Trophoblast cell (in vitro differentiated cells and primary cell): Measurements from ENCODE around the gene MBOAT1.

Experiments
- DNase-seq, 2 donors: peaks; one replicate each; pipeline ENCODE4 v3.0.0-alpha.2; 2016
- H2AFZ ChIP-seq: 2 replicates; pipeline ENCODE4 v1.6.1; 2013; ENCODE audit warnings: low read length, moderate library complexity, mild to moderate bottlenecking; ENCODE audit not compliant: insufficient read depth, poor library complexity
- H2AK5ac ChIP-seq: 2 replicates; pipeline ENCODE4 v1.6.1; 2013; ENCODE audit warnings: mild to moderate bottlenecking, low read length
- H2BK120ac ChIP-seq: 2 replicates; pipeline ENCODE4 v1.6.1; 2013; ENCODE audit warnings: low read length, mild to moderate bottlenecking, moderate library complexity; ENCODE audit not compliant: insufficient read depth, poor library complexity
- H2BK12ac ChIP-seq: 2 replicates; pipeline ENCODE4 v1.6.1; 2013; ENCODE audit warnings: mild to moderate bottlenecking, low read length, moderate library complexity
- H2BK5ac ChIP-seq: 2 replicates; pipeline ENCODE4 v1.6.1; 2013; ENCODE audit warnings: low read length, low read depth, moderate library complexity, mild to moderate bottlenecking; ENCODE audit not compliant: poor library complexity
- H3K14ac ChIP-seq: 2 replicates; pipeline ENCODE4 v1.6.1; 2013; ENCODE audit warnings: mild to moderate bottlenecking, low read length
- H3K18ac ChIP-seq: 2 replicates; pipeline ENCODE4 v1.6.1; 2013; ENCODE audit warnings: mild to moderate bottlenecking, low read length
- H3K23ac ChIP-seq: 2 replicates; pipeline ENCODE4 v1.6.1; 2013; ENCODE audit warnings: low read length
- H3K27ac ChIP-seq: 2 replicates; pipeline ENCODE4 v1.5.1; 2013; ENCODE audit warnings: low read depth, mild to moderate bottlenecking, inconsistent platforms, low read length, moderate library complexity
- H3K27me3 ChIP-seq: 2 replicates; pipeline ENCODE4 v1.6.1; 2013; ENCODE audit warnings: inconsistent platforms, mild to moderate bottlenecking, low read length, moderate library complexity; ENCODE audit not compliant: insufficient read depth
- H3K36me3 ChIP-seq, 2 experiments: 1 replicate in 1 of 2; 2 replicates in 1 of 2; pipeline ENCODE4 v1.6.1; 2013; ENCODE audit warnings: low read length in 2 of 2, mild to moderate bottlenecking in 2 of 2, moderate library complexity in 1 of 2; ENCODE audit not compliant: insufficient read depth in 2 of 2, control insufficient read depth in 1 of 2
- H3K4ac ChIP-seq: 2 replicates; pipeline ENCODE4 v1.6.1; 2013; ENCODE audit warnings: low read depth, mild to moderate bottlenecking, low read length, moderate library complexity
- H3K4me1 ChIP-seq, 2 experiments: 1 replicate in 1 of 2; 2 replicates in 1 of 2; pipeline ENCODE4 v1.6.1; 2013; ENCODE audit warnings: low read length in 2 of 2, mild to moderate bottlenecking in 2 of 2, moderate library complexity in 1 of 2; ENCODE audit not compliant: insufficient read depth in 2 of 2, control insufficient read depth in 1 of 2
- H3K4me2 ChIP-seq: 2 replicates; pipeline ENCODE4 v1.6.1; 2013; ENCODE audit warnings: inconsistent platforms, mild to moderate bottlenecking, low read length, moderate library complexity
- H3K4me3 ChIP-seq: 2 replicates; pipeline ENCODE4 v1.5.1; 2013; ENCODE audit warnings: mild to moderate bottlenecking, low read depth, low read length, inconsistent platforms
- H3K79me1 ChIP-seq: one replicate; pipeline ENCODE4 v1.6.1; 2013; ENCODE audit warnings: low read length
- H3K79me2 ChIP-seq: 2 replicates; pipeline ENCODE4 v1.6.1; 2013; ENCODE audit warnings: low read length, mild to moderate bottlenecking; ENCODE audit not compliant: control insufficient read depth, insufficient read depth, poor library complexity
- H3K9ac ChIP-seq: 2 replicates; pipeline ENCODE4 v1.6.1; 2013; ENCODE audit warnings: mild to moderate bottlenecking, low read length
- H3K9me3 ChIP-seq: 2 replicates; pipeline ENCODE4 v1.6.1; 2013; ENCODE audit warnings: low read depth, mild to moderate bottlenecking, control low read depth, inconsistent platforms, low read length; ENCODE audit not compliant: insufficient read depth
- H4K12ac ChIP-seq: 2 replicates; pipeline ENCODE4 v1.6.1; 2013; ENCODE audit warnings: low read depth, mild to moderate bottlenecking, low read length, moderate library complexity
- H4K8ac ChIP-seq: 2 replicates; pipeline ENCODE4 v1.6.1; 2013; ENCODE audit warnings: low read depth, mild to moderate bottlenecking, low read length, moderate library complexity
- H4K91ac ChIP-seq: one replicate; pipeline ENCODE4 v1.6.1; 2013; ENCODE audit warnings: low read depth, mild to moderate bottlenecking, low read length, moderate library complexity
- WGBS: extraction: QIAGEN DNeasy Blood & Tissue Kit; methylation state at CpG from one replicate; pipeline ENCODE4 v1.1.7; 2013; ENCODE audit warnings: missing lambda C conversion rate; ENCODE audit not compliant: insufficient read length, insufficient coverage; ENCODE audit errors: extremely low coverage; 5-methylcytosine and 5-hydroxymethylcytosine counted together

The MBOAT1 gene

GRCh38 chr6:20223141-20223540, 10.9 kb upstream of the MBOAT1 start:
- Histone ChIP-seq H3K9ac (no peak overlapping the region), H3K23ac (no peak overlapping the region), H3K9me3 (no peaks in the 10 kb centered on the region), H2AFZ (no peak overlapping the region), H3K79me2 (no peaks in the 10 kb centered on the region), H3K4ac (no peak overlapping the region), H3K14ac (no peak overlapping the region), H4K91ac (no peak overlapping the region), H3K4me1 (no peaks in the 10 kb centered on the region), H2BK5ac (no peak overlapping the region), H2BK12ac (no peak overlapping the region), H4K12ac (no peak overlapping the region), H4K8ac (no peak overlapping the region), H3K4me3 (no peak overlapping the region), H2AK5ac (no peak overlapping the region), H3K79me1 (no peaks in the 10 kb centered on the region), H3K27ac (no peak overlapping the region), H3K18ac (no peak overlapping the region), H3K27me3 (no peaks in the 10 kb centered on the region), H3K4me2 (no peak overlapping the region), H3K36me3 (no peaks in the 10 kb centered on the region), H2BK120ac (no peak overlapping the region)
- WGBS: no CpG with 5 or more reads among the region's 1 CpG
- DNase-seq: no peak

GRCh38 chr6:20221421-20221820, 9.2 kb upstream of the MBOAT1 start:
- H3K14ac ChIP-seq: no peak overlapping the region
- H3K4me3 ChIP-seq: no peak overlapping the region
- no peak overlapping the region for H4K91ac ChIP-seq
- H3K27me3 ChIP-seq: no peaks in the 10 kb centered on the region
- no peak overlapping the region for H2BK12ac ChIP-seq
- no peak overlapping the region for H3K18ac ChIP-seq
- H3K79me2 ChIP-seq: no peaks in the 10 kb centered on the region
- no peak overlapping the region for H2BK5ac ChIP-seq
- no peaks in the 10 kb centered on the region for H3K79me1 ChIP-seq
- H4K8ac ChIP-seq: no peak overlapping the region
- no peak overlapping the region for H3K27ac ChIP-seq
- WGBS: no CpG with 5 or more reads among the region's 3 CpGs
- H4K12ac ChIP-seq: no peak overlapping the region
- no peak overlapping the region for H3K4ac ChIP-seq
- H2AFZ ChIP-seq: no peak overlapping the region
- no peak overlapping the region for H3K9ac ChIP-seq
- H2BK120ac ChIP-seq: no peak overlapping the region
- no peak for DNase-seq
- no peaks in the 10 kb centered on the region for H3K4me1 ChIP-seq
- H3K36me3 ChIP-seq: no peaks in the 10 kb centered on the region
- no peaks in the 10 kb centered on the region for H3K9me3 ChIP-seq
- H3K4me2 ChIP-seq: no peak overlapping the region
- H3K23ac ChIP-seq: no peak overlapping the region
- no peak overlapping the region for H2AK5ac ChIP-seq

GRCh38 chr6:20220359-20220758, 8.1 kb upstream of the MBOAT1 start:
- Histone ChIP-seq H3K23ac (no peak overlapping the region), H3K36me3 (no peaks in the 10 kb centered on the region), H2BK120ac (no peak overlapping the region), H2AK5ac (no peak overlapping the region), H3K14ac (no peak overlapping the region), H4K8ac (no peak overlapping the region), H4K91ac (no peak overlapping the region), H3K27me3 (no peaks in the 10 kb centered on the region), H3K4ac (no peak overlapping the region), H4K12ac (no peak overlapping the region), H3K9me3 (no peaks in the 10 kb centered on the region), H2BK5ac (no peak overlapping the region), H3K79me1 (no peaks in the 10 kb centered on the region), H3K18ac (no peak overlapping the region), H3K4me2 (no peak overlapping the region), H3K9ac (no peak overlapping the region), H2BK12ac (no peak overlapping the region), H3K79me2 (no peaks in the 10 kb centered on the region), H3K4me1 (no peaks in the 10 kb centered on the region), H3K27ac (no peak overlapping the region), H3K4me3 (no peak overlapping the region), H2AFZ (no peak overlapping the region)
- WGBS: no CpG with 5 or more reads among the region's 3 CpGs
- DNase-seq: no peak

- H4K12ac ChIP-seq: no peak overlapping the region
- WGBS: no CpG with 5 or more reads among the region's 2 CpGs
- no peak overlapping the region for H4K8ac ChIP-seq
- no peak overlapping the region for H2BK120ac ChIP-seq
- H3K27me3 ChIP-seq: no peaks in the 10 kb centered on the region
- no peaks in the 10 kb centered on the region for H3K79me1 ChIP-seq
- no peak overlapping the region for H3K4me2 ChIP-seq
- H3K18ac ChIP-seq: no peak overlapping the region
- H2BK12ac ChIP-seq: no peak overlapping the region
- H2BK5ac ChIP-seq: no peak overlapping the region
- no peak overlapping the region for H3K4me3 ChIP-seq
- no peaks in the 10 kb centered on the region for H3K4me1 ChIP-seq
- H2AFZ ChIP-seq: no peak overlapping the region
- no peak overlapping the region for H3K14ac ChIP-seq
- H3K36me3 ChIP-seq: no peaks in the 10 kb centered on the region
- H3K9ac ChIP-seq: no peak overlapping the region
- no peak overlapping the region for H2AK5ac ChIP-seq
- no peak overlapping the region for H4K91ac ChIP-seq
- no peaks in the 10 kb centered on the region for H3K79me2 ChIP-seq
- no peaks in the 10 kb centered on the region for H3K9me3 ChIP-seq
- H3K27ac ChIP-seq: no peak overlapping the region
- H3K23ac ChIP-seq: no peak overlapping the region
- no peak for DNase-seq
- H3K4ac ChIP-seq: no peak overlapping the region
These were observed 5.6 kb upstream of the MBOAT1 start for GRCh38 chr6:20217891-20218290.
